H9 (cell line): ENCODE results near the gene GCNT1. TPM values are rescaled to one million over a fixed set of nuclear protein-coding genes. Genes with fewer than 3 reads are reported as not detected.

ENCODE experiments used
- DNase-seq: peaks from one replicate; pipeline ENCODE4 v3.0.0-alpha.2; 2017
- H2AFZ ChIP-seq: one replicate; pipeline ENCODE4 v1.6.1; 2013; ENCODE audit warnings: mild to moderate bottlenecking, low read length, control low read depth, moderate library complexity
- H2AK5ac ChIP-seq: 2 replicates; pipeline ENCODE4 v1.6.1; 2013; ENCODE audit warnings: low read length, control low read depth, mixed read lengths; ENCODE audit not compliant: insufficient read length
- H2BK120ac ChIP-seq: one replicate; pipeline ENCODE4 v1.6.1; 2013; ENCODE audit warnings: low read depth, mild to moderate bottlenecking, low read length, control low read depth, inconsistent platforms; ENCODE audit not compliant: poor library complexity, severe bottlenecking
- H2BK12ac ChIP-seq: 2 replicates; pipeline ENCODE4 v1.6.1; 2013; ENCODE audit warnings: low read length, control low read depth, mixed read lengths, low read depth; ENCODE audit not compliant: insufficient read length
- H2BK15ac ChIP-seq: 2 replicates; pipeline ENCODE4 v1.6.1; 2013; ENCODE audit warnings: low read depth, low read length, control low read depth
- H2BK20ac ChIP-seq: one replicate; pipeline ENCODE4 v1.6.1; 2013; ENCODE audit warnings: low read depth, mild to moderate bottlenecking, low read length, control low read depth, inconsistent platforms; ENCODE audit not compliant: poor library complexity, severe bottlenecking
- H2BK5ac ChIP-seq: 2 replicates; pipeline ENCODE4 v1.6.1; 2013; ENCODE audit warnings: low read length, control low read depth, mixed read lengths; ENCODE audit not compliant: insufficient read length
- H3K14ac ChIP-seq: 2 replicates; pipeline ENCODE4 v1.6.1; 2013; ENCODE audit warnings: low read length, control low read depth; ENCODE audit not compliant: insufficient read depth
- H3K18ac ChIP-seq: 2 replicates; pipeline ENCODE4 v1.6.1; 2013; ENCODE audit warnings: low read depth, mild to moderate bottlenecking, mixed read lengths, low read length, control low read depth; ENCODE audit not compliant: insufficient read length
- H3K23ac ChIP-seq: 2 replicates; pipeline ENCODE4 v1.6.1; 2013; ENCODE audit warnings: low read length, control low read depth, mixed read lengths, low read depth; ENCODE audit not compliant: insufficient read length
- H3K23me2 ChIP-seq: 2 replicates; pipeline ENCODE4 v1.6.1; 2013; ENCODE audit warnings: low read depth, mild to moderate bottlenecking, mixed read lengths, low read length, control low read depth; ENCODE audit not compliant: insufficient read length, poor library complexity, severe bottlenecking
- H3K27ac ChIP-seq: 2 replicates; pipeline ENCODE4 v1.5.1; 2013; ENCODE audit warnings: low read length, control low read depth, mixed read lengths, low read depth; ENCODE audit not compliant: insufficient read length
- H3K27me3 ChIP-seq: 2 replicates; pipeline ENCODE4 v1.6.1; 2013; ENCODE audit warnings: low read length, control low read depth, inconsistent platforms; ENCODE audit not compliant: insufficient read depth
- H3K4ac ChIP-seq: 2 replicates; pipeline ENCODE4 v1.6.1; 2013; ENCODE audit warnings: low read depth, mild to moderate bottlenecking, control low read depth, inconsistent platforms, low read length, moderate library complexity
- H3K4me1 ChIP-seq: 2 replicates; pipeline ENCODE4 v1.6.1; 2013; ENCODE audit warnings: low read length, control low read depth, inconsistent platforms; ENCODE audit not compliant: insufficient read depth
- H3K4me2 ChIP-seq: 2 replicates; pipeline ENCODE4 v1.6.1; 2013; ENCODE audit warnings: low read length, control low read depth, mixed read lengths; ENCODE audit not compliant: insufficient read length, insufficient read depth
- H3K56ac ChIP-seq: 2 replicates; pipeline ENCODE4 v1.6.1; 2013; ENCODE audit warnings: low read depth, mild to moderate bottlenecking, mixed read lengths, low read length, control low read depth; ENCODE audit not compliant: insufficient read length
- H3K79me1 ChIP-seq: 2 replicates; pipeline ENCODE4 v1.6.1; 2013; ENCODE audit warnings: low read depth, mild to moderate bottlenecking, moderate library complexity, low read length, control low read depth, inconsistent platforms; ENCODE audit not compliant: insufficient read depth, poor library complexity, severe bottlenecking
- H3K79me2 ChIP-seq: 2 replicates; pipeline ENCODE4 v1.6.1; 2013; ENCODE audit warnings: low read length, control low read depth, inconsistent platforms; ENCODE audit not compliant: insufficient read depth
- H3K9ac ChIP-seq: 2 replicates; pipeline ENCODE4 v1.6.1; 2013; ENCODE audit warnings: low read length, control low read depth, mixed read lengths; ENCODE audit not compliant: insufficient read length; ENCODE audit errors: extremely low read depth
- H3K9me3 ChIP-seq: one replicate; pipeline ENCODE4 v1.6.1; 2013; ENCODE audit warnings: low read depth, low read length, inconsistent platforms; ENCODE audit not compliant: control insufficient read depth
- H3T11ph ChIP-seq: one replicate; pipeline ENCODE4 v1.6.1; 2013; ENCODE audit warnings: mild to moderate bottlenecking, low read length, control low read depth, inconsistent platforms
- H4K20me1 ChIP-seq: one replicate; pipeline ENCODE4 v1.6.1; 2013; ENCODE audit not compliant: control insufficient read depth, insufficient read length, insufficient read depth
- H4K5ac ChIP-seq: 2 replicates; pipeline ENCODE4 v1.6.1; 2013; ENCODE audit warnings: low read depth, mild to moderate bottlenecking, mixed read lengths, low read length, control low read depth; ENCODE audit not compliant: insufficient read length
- H4K8ac ChIP-seq: replicated peaks from 2 replicates; pipeline ENCODE4 v1.6.1; 2013; ENCODE audit warnings: low read length, control low read depth, mixed read lengths, low read depth; ENCODE audit not compliant: insufficient read length
- H4K91ac ChIP-seq: 2 replicates; pipeline ENCODE4 v1.6.1; 2013; ENCODE audit warnings: low read depth, mild to moderate bottlenecking, moderate library complexity, mixed read lengths, low read length, control low read depth; ENCODE audit not compliant: insufficient read length
- H3K27ac Mint-ChIP-seq, 3 experiments: 2 replicates in 2 of 3; 3 replicates in 1 of 3; pipeline ENCODE4 v1.8.0; 2020 to 2021; ENCODE audit warnings: mixed read lengths in 3 of 3, mild to moderate bottlenecking in 1 of 3, moderate library complexity in 1 of 3
- H3K27me3 Mint-ChIP-seq: 2 replicates; pipeline ENCODE4 v1.8.0; 2021; ENCODE audit warnings: low read depth, mild to moderate bottlenecking, moderate library complexity, mixed read lengths
- H3K36me3 Mint-ChIP-seq, 3 experiments: 2 replicates in 2 of 3; 3 replicates in 1 of 3; pipeline ENCODE4 v1.8.0; 2020 to 2021; ENCODE audit warnings: low read depth in 3 of 3, mixed read lengths in 3 of 3; ENCODE audit not compliant: insufficient read depth in 1 of 3
- H3K4me1 Mint-ChIP-seq, 2 experiments: 2 replicates each; pipeline ENCODE4 v1.8.0; 2020; ENCODE audit warnings: mixed read lengths in 2 of 2
- H3K4me3 Mint-ChIP-seq, 2 experiments: 2 replicates in 1 of 2; 3 replicates in 1 of 2; pipeline ENCODE4 v1.8.0; 2020 to 2021; ENCODE audit warnings: mild to moderate bottlenecking in 2 of 2, mixed read lengths in 2 of 2, moderate library complexity in 1 of 2
- H3K9me3 Mint-ChIP-seq, 2 experiments: 2 replicates in 1 of 2; 3 replicates in 1 of 2; pipeline ENCODE4 v1.8.0; 2020; ENCODE audit warnings: mild to moderate bottlenecking in 2 of 2, mixed read lengths in 2 of 2, moderate library complexity in 1 of 2
- CTCF ChIP-seq: fragments of 200-600 bp; sonication (generic); conservative IDR thresholded peaks from 3 replicates; pipeline ENCODE4 v1.8.0; 2021; ENCODE audit warnings: antibody characterized with exemption, mild to moderate bottlenecking
- WGBS: extraction: QIAGEN DNeasy Blood & Tissue Kit; methylation state at CpG from one replicate; pipeline ENCODE4 v1.1.7; 2013; ENCODE audit warnings: missing lambda C conversion rate, low lambda C conversion rate, mixed read lengths; ENCODE audit not compliant: insufficient read length; ENCODE audit errors: extremely low coverage; 5-methylcytosine and 5-hydroxymethylcytosine counted together
- total RNA-seq: library from RNA; stranded (reverse); gene quantifications from 2 replicates; pipeline ENCODE4 v1.2.1, GENCODE V29; 2021

The GCNT1 gene
- total RNA-seq, 1 experiment from 2014 or later: 35.6 TPM

DNA sequence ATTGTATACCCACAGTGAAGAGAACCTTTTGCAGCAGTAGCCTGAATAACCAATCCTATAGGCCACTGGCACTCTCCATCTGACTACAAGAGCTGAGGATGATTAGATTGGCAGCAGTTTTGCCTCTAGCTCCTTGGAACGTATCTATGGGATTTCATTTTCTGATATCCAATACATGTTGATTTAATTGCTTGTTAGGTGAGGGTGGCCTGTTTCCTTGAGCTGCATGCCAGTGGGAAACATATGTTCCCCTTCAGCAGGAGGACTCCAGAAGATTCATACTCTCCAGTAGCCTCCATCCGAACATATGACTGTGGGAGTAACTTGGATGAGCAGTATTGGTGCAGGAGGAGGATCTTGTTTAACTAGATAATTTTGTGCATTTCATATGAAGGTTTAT lies 51.5 kb downstream of the GCNT1 start:
- no peaks in the 10 kb centered on the region for H3K79me2 ChIP-seq
- no peaks in the 10 kb centered on the region for H3K4me1 ChIP-seq
- no peak overlapping the region for H3K18ac ChIP-seq
- H2BK20ac ChIP-seq: no peak overlapping the region
- H3K56ac ChIP-seq: no peak overlapping the region
- Mint-ChIP-seq H3K27ac (no peak overlapping the region; a peak in 1 of 7 replicates), H3K36me3 (peaks cover 0 to 11% (median 2%) of the 10 kb centered on the region in 3 experiments; a peak in 3 of 7 replicates), H3K27me3 (no peaks in the 10 kb centered on the region), H3K4me3 (no peak overlapping the region), H3K4me1 (no peaks in the 10 kb centered on the region), H3K9me3 (peaks cover 9 to 11% of the 10 kb centered on the region in 2 experiments)
- no peak overlapping the region for H2BK15ac ChIP-seq
- DNase-seq: no peak
- H2BK5ac ChIP-seq: no peak overlapping the region
- H3K27ac ChIP-seq: no peak overlapping the region
- H2BK12ac ChIP-seq: no peak overlapping the region
- no peak overlapping the region for H3T11ph ChIP-seq
- H4K91ac ChIP-seq: no peak overlapping the region
- no CpG with 5 or more reads among the region's 2 CpGs for WGBS
- H3K23me2 ChIP-seq: no peaks in the 10 kb centered on the region
- no peak overlapping the region for H2BK120ac ChIP-seq
- no peak overlapping the region for H3K14ac ChIP-seq
- H3K79me1 ChIP-seq: no peaks in the 10 kb centered on the region
- H3K23ac ChIP-seq: no peak overlapping the region
- H4K20me1 ChIP-seq: no peaks in the 10 kb centered on the region
- no peak overlapping the region for H3K4me2 ChIP-seq
- no peak overlapping the region for H4K5ac ChIP-seq
- H3K27me3 ChIP-seq: no peaks in the 10 kb centered on the region
- no peak overlapping the region for H4K8ac ChIP-seq
- H2AFZ ChIP-seq: no peak overlapping the region
- H3K4ac ChIP-seq: no peak overlapping the region
- no peaks in the 10 kb centered on the region for H3K9me3 ChIP-seq
- H2AK5ac ChIP-seq: no peak overlapping the region
- H3K9ac ChIP-seq: no peak overlapping the region
- TF ChIP-seq CTCF: no peak
